ENCODE data around the gene FHIP1B.

GRCh38 chr11:6240781-6241180 lies 6.3 kb upstream of the FHIP1B start:
- TF ChIP-seq YY1 (IDR thresholded peaks at IDR 0.05; ENCODE audit: insufficient read depth, insufficient read length) (no peak), SUZ12 (IDR thresholded peaks at IDR 0.05; ENCODE audit: extremely low read depth, insufficient read depth, insufficient read length) (no peak), ZNF274 (IDR thresholded peaks at IDR 0.05; ENCODE audit: low read depth, low read length) (no peak)
